GM12892 (cell line): ENCODE measurements around the gene CARD16.

ENCODE experiments used
- POLR2A ChIP-seq: IDR thresholded peaks from 2 replicates; pipeline ENCODE4 v1.6.1; 2011; ENCODE audit warnings: low read depth, low read length, control low read depth
- POLR2AphosphoS5 ChIP-seq: IDR thresholded peaks from 2 replicates; pipeline ENCODE4 v1.6.1; 2011; ENCODE audit warnings: low read depth, low read length, control low read depth

DNA sequence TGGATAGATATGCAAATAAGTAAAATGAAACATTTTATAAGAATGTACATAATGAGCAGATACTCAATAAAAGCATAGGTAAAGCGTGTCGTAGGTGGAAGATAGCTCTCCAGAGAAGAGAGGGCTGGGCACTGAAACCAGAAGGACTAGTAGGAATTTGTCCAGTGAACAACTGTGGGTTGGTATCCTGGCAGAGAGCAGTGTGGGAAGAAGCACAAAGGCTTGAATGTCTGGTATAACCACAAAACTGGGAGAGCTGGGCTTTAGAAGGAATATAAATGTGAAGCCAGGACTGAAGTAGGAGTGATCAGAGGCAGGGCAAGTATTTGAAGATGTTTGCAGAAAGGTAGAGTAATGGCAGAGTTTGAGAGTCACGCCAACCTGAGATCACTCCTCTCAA lies 33.1 kb upstream of the CARD16 start:
- TF ChIP-seq POLR2AphosphoS5 (no peak), POLR2A (no peak)
